Esophagus (tissue), 2 donors: Measurements from ENCODE around the gene PSEN1. TPM values are rescaled to one million over a fixed set of nuclear protein-coding genes. Genes with fewer than 3 reads are reported as not detected.

Experiments used
- H3K27ac ChIP-seq, 2 donors: one replicate each; pipeline ENCODE4 v1.5.1; 2013; ENCODE audit warnings: low read depth in 2 of 2, mild to moderate bottlenecking in 2 of 2, inconsistent platforms in 1 of 2, low read length in 1 of 2, moderate library complexity in 1 of 2
- H3K27me3 ChIP-seq, 2 donors: one replicate each; pipeline ENCODE4 v1.6.1; 2013; ENCODE audit warnings: low read length in 2 of 2, control low read depth in 1 of 2, mild to moderate bottlenecking in 1 of 2; ENCODE audit not compliant: insufficient read depth in 2 of 2, control insufficient read depth in 1 of 2
- H3K36me3 ChIP-seq, 2 donors: one replicate each; pipeline ENCODE4 v1.6.1; 2013; ENCODE audit warnings: low read length in 1 of 2; ENCODE audit not compliant: control insufficient read depth in 2 of 2, insufficient read depth in 2 of 2
- H3K4me1 ChIP-seq, 2 donors: one replicate each; pipeline ENCODE4 v1.6.1; 2013; ENCODE audit warnings: low read length in 1 of 2; ENCODE audit not compliant: control insufficient read depth in 2 of 2, insufficient read depth in 2 of 2
- H3K4me3 ChIP-seq, 2 donors: one replicate each; pipeline ENCODE4 v1.5.1; 2013; ENCODE audit warnings: low read length in 2 of 2, mild to moderate bottlenecking in 2 of 2, low read depth in 1 of 2, moderate library complexity in 1 of 2
- H3K9me3 ChIP-seq, 2 donors: one replicate each; pipeline ENCODE4 v1.6.1; 2013; ENCODE audit warnings: mild to moderate bottlenecking in 2 of 2, low read depth in 1 of 2, low read length in 1 of 2, moderate library complexity in 1 of 2; ENCODE audit not compliant: control insufficient read depth in 2 of 2, insufficient read depth in 1 of 2
- WGBS, 2 donors: extraction: QIAGEN DNeasy Blood & Tissue Kit; methylation state at CpG; one replicate each; pipeline ENCODE4 v1.1.7; 2013; 5-methylcytosine and 5-hydroxymethylcytosine counted together
- polyA plus RNA-seq, 2 donors: library from polyadenylated mRNA; stranded (reverse); fragments of 200-250 nt; gene quantifications; one replicate each; pipeline ENCODE4 v1.2.3, GENCODE V29; 2013
- donor health status: healthy with polysubstance abuse.
- donor health status: Bipolar disorder and iron deficiency.

Gene PSEN1
- polyA plus RNA-seq, 2 donors = 21.1 to 23.3 TPM

- H3K9me3 ChIP-seq = no peaks in the 10 kb centered on the region
- no peak overlapping the region for H3K27ac ChIP-seq
- no peaks in the 10 kb centered on the region for H3K27me3 ChIP-seq
- H3K4me1 ChIP-seq = no peaks in the 10 kb centered on the region
- peaks cover 0 to 3% of the 10 kb centered on the region in 2 donors for H3K36me3 ChIP-seq
- WGBS, 2 donors = 88 to 93% methylated on average over 20 of the region's 20 CpGs
- H3K4me3 ChIP-seq = no peak overlapping the region
Observed at GRCh38 chr14:73262427-73263183, 126.3 kb downstream of the PSEN1 start.

- 60 to 66% methylated on average over 7 of the region's 7 CpGs for WGBS, 2 donors
- Histone ChIP-seq H3K36me3 (peaks cover 0 to 3% of the 10 kb centered on the region in 2 donors), H3K9me3 (no peaks in the 10 kb centered on the region), H3K4me3 (no peak overlapping the region), H3K4me1 (no peaks in the 10 kb centered on the region), H3K27ac (no peak overlapping the region), H3K27me3 (no peaks in the 10 kb centered on the region)
Observed at GRCh38 chr14:73263606-73264005, 127.3 kb downstream of the PSEN1 start.

- H3K4me1 ChIP-seq = no peaks in the 10 kb centered on the region
- H3K9me3 ChIP-seq = no peaks in the 10 kb centered on the region
- no peak overlapping the region for H3K27ac ChIP-seq
- no peaks in the 10 kb centered on the region for H3K27me3 ChIP-seq
- H3K36me3 ChIP-seq = peaks cover 0 to 3% of the 10 kb centered on the region in 2 donors
- WGBS, 2 donors = 85 to 87% methylated on average over 23 of the region's 23 CpGs
- H3K4me3 ChIP-seq = no peak overlapping the region
Observed at GRCh38 chr14:73264080-73264884, 128.0 kb downstream of the PSEN1 start.

GRCh38 chr14:73264885-73265720 lies 128.8 kb downstream of the PSEN1 start:
- Histone ChIP-seq H3K4me1 (peaks cover 2 to 6% of the 10 kb centered on the region in 2 donors), H3K9me3 (peaks cover 0 to 2% of the 10 kb centered on the region in 2 donors), H3K36me3 (peaks cover 0 to 3% of the 10 kb centered on the region in 2 donors), H3K27ac (no peak overlapping the region), H3K27me3 (no peaks in the 10 kb centered on the region), H3K4me3 (no peak overlapping the region)
- 84% methylated on average over 17 to 18 of the region's 18 CpGs for WGBS, 2 donors

- Histone ChIP-seq H3K4me1 (peaks cover 4 to 12% of the 10 kb centered on the region in 2 donors), H3K27me3 (no peaks in the 10 kb centered on the region), H3K4me3 (no peak overlapping the region), H3K36me3 (peaks cover 0 to 3% of the 10 kb centered on the region in 2 donors), H3K27ac (no peak overlapping the region), H3K9me3 (peaks cover 0 to 3% of the 10 kb centered on the region in 2 donors)
- 92 to 95% methylated on average over 3 of the region's 3 CpGs for WGBS, 2 donors
Observed at GRCh38 chr14:73265721-73266046, 129.4 kb downstream of the PSEN1 start.

- Histone ChIP-seq H3K4me3 (no peak overlapping the region), H3K27me3 (no peaks in the 10 kb centered on the region), H3K27ac (no peak overlapping the region), H3K4me1 (peaks cover 4 to 13% of the 10 kb centered on the region in 2 donors), H3K36me3 (peaks cover 0 to 3% of the 10 kb centered on the region in 2 donors), H3K9me3 (peaks cover 0 to 3% of the 10 kb centered on the region in 2 donors)
- WGBS, 2 donors = 85 to 99% methylated on average over 7 of the region's 7 CpGs
Observed at GRCh38 chr14:73266317-73266716, 130.0 kb downstream of the PSEN1 start.

- no peaks in the 10 kb centered on the region for H3K27me3 ChIP-seq
- no peak overlapping the region for H3K27ac ChIP-seq
- peaks cover 3 to 4% of the 10 kb centered on the region in 2 donors for H3K36me3 ChIP-seq
- H3K9me3 ChIP-seq = peaks cover 0 to 3% of the 10 kb centered on the region in 2 donors
- H3K4me3 ChIP-seq = no peak overlapping the region
- H3K4me1 ChIP-seq = peaks cover 4 to 13% of the 10 kb centered on the region in 2 donors
- 96 to 97% methylated on average over 6 of the region's 6 CpGs for WGBS, 2 donors
Observed at GRCh38 chr14:73267474-73267873, 131.2 kb downstream of the PSEN1 start.

GRCh38 chr14:73269729-73270531 lies 133.6 kb downstream of the PSEN1 start:
- 8 to 22% methylated on average over 47 to 48 of the region's 48 CpGs for WGBS, 2 donors
- Histone ChIP-seq H3K27ac (peak overlapping the region; percentile 9 to 21), H3K9me3 (peaks cover 0 to 3% of the 10 kb centered on the region in 2 donors), H3K4me3 (peak overlapping the region; percentile 41 to 48), H3K36me3 (peaks cover 3 to 9% of the 10 kb centered on the region in 2 donors), H3K4me1 (peaks cover 4 to 13% of the 10 kb centered on the region in 2 donors), H3K27me3 (no peaks in the 10 kb centered on the region)
